SK-N-DZ (cell line): Measurements from ENCODE around the gene ANKRD45. TPM values are rescaled to one million over a fixed set of nuclear protein-coding genes. Genes with fewer than 3 reads are reported as not detected.
"Not testable (repeated sequence)": the region's sequence is repeated elsewhere in the genome, so short reads cannot be mapped to it uniquely, and the experiment has no call there.

Experiments
- DNase-seq: peaks from one replicate; pipeline ENCODE4 v3.0.0-alpha.2; 2015; ENCODE audit warnings: low spot score
- polyA plus RNA-seq, 2 experiments: library from polyadenylated mRNA; depleted of rRNA; stranded (reverse); fragments of >200 nt; gene quantifications; 2 replicates each; pipeline ENCODE4 v1.2.3, GENCODE V29; 2014

The ANKRD45 gene
- not detected in 2 replicates for polyA plus RNA-seq (2014; cell fraction: cytosol; rRNA removed)
- polyA plus RNA-seq (2014; cell fraction: nucleus; rRNA removed), result not detected in 2 replicates

- peak; percentile 64 for DNase-seq
Measured at GRCh38 chr1:173669491-173669941, at the start of gene ANKRD45. Gene ANKRD45, minus strand, starts transcription at chr1:173669851. Its CDS starts 10,433 bp downstream, at chr1:173659418.

- DNase-seq, result no peak
Measured at GRCh38 chr1:173717238-173717637, 47.6 kb upstream of the ANKRD45 start.

GRCh38 chr1:173715538-173715844 lies 45.8 kb upstream of the ANKRD45 start:
- no peak for DNase-seq

- peak; percentile 92 for DNase-seq
Measured at GRCh38 chr1:173714759-173715537, 45.3 kb upstream of the ANKRD45 start, which contains the start of gene KLHL20. Gene KLHL20, plus strand, starts transcription at chr1:173714981. Its CDS starts 1,063 bp downstream, at chr1:173716044.

GRCh38 chr1:173714441-173714758 lies 44.7 kb upstream of the ANKRD45 start:
- no peak for DNase-seq

- DNase-seq, result no peak
Measured at GRCh38 chr1:173708787-173709186, 39.1 kb upstream of the ANKRD45 start.

GRCh38 chr1:173705117-173705516 lies 35.5 kb upstream of the ANKRD45 start:
- DNase-seq, result no peak

GRCh38 chr1:173702736-173703135 lies 33.1 kb upstream of the ANKRD45 start:
- DNase-seq, result no peak

- not testable (repeated sequence) for DNase-seq
Measured at GRCh38 chr1:173701299-173701698, 31.6 kb upstream of the ANKRD45 start.

- no peak for DNase-seq
Measured at GRCh38 chr1:173693238-173693637, 23.6 kb upstream of the ANKRD45 start.

- DNase-seq, result no peak
Measured at GRCh38 chr1:173688300-173688699, 18.6 kb upstream of the ANKRD45 start.

- DNase-seq, result not testable (repeated sequence)
Measured at GRCh38 chr1:173685121-173685520, 15.5 kb upstream of the ANKRD45 start.

GRCh38 chr1:173683838-173684237 lies 14.2 kb upstream of the ANKRD45 start:
- not testable (repeated sequence) for DNase-seq

- DNase-seq, result no peak
Measured at GRCh38 chr1:173682184-173682583, 12.5 kb upstream of the ANKRD45 start.

GRCh38 chr1:173680152-173680551 lies 10.5 kb upstream of the ANKRD45 start:
- DNase-seq, result not testable (repeated sequence)

GRCh38 chr1:173674496-173674895 lies 4.8 kb upstream of the ANKRD45 start:
- DNase-seq, result not testable (repeated sequence)

GRCh38 chr1:173666646-173667045 lies 3.0 kb downstream of the ANKRD45 start:
- no peak for DNase-seq

GRCh38 chr1:173663159-173663558 lies 6.5 kb downstream of the ANKRD45 start:
- DNase-seq, result no peak

- no peak for DNase-seq
Measured at GRCh38 chr1:173661763-173662162, 7.9 kb downstream of the ANKRD45 start.

GRCh38 chr1:173661271-173661670 lies 8.4 kb downstream of the ANKRD45 start:
- no peak for DNase-seq

- no peak for DNase-seq
Measured at GRCh38 chr1:173660306-173660705, 9.3 kb downstream of the ANKRD45 start.

GRCh38 chr1:173648880-173649605 lies 20.6 kb downstream of the ANKRD45 start:
- DNase-seq, result no peak

- no peak for DNase-seq
Measured at GRCh38 chr1:173646656-173647055, 23.0 kb downstream of the ANKRD45 start.
